GM21619 (cell line): ENCODE data around the gene ZNF135.

ENCODE experiments used
- ATAC-seq: cut with Tn5 transposase; IDR thresholded peaks from one replicate; pipeline ENCODE4 v1.9.1; 2021; ENCODE audit not compliant: unreplicated experiment

Gene ZNF135

GRCh38 chr19:58089846-58090245, 30.8 kb downstream of the ZNF135 start:
- no peak for ATAC-seq

- ATAC-seq: no peak
These were observed 32.3 kb downstream of the ZNF135 start for GRCh38 chr19:58091251-58091995.

- no peak for ATAC-seq
These were observed 34.0 kb downstream of the ZNF135 start for GRCh38 chr19:58093071-58093470.

- ATAC-seq: no peak
These were observed 36.2 kb downstream of the ZNF135 start for GRCh38 chr19:58095328-58095727.

- ATAC-seq: no peak
These were observed 37.8 kb downstream of the ZNF135 start for GRCh38 chr19:58096884-58097283.

GRCh38 chr19:58097349-58097748, 38.3 kb downstream of the ZNF135 start:
- no peak for ATAC-seq

- no peak for ATAC-seq
These were observed 38.9 kb downstream of the ZNF135 start, which contains the start of gene ZSCAN18 for GRCh38 chr19:58097781-58098681. TSS of gene ZSCAN18 (minus strand) at chr19:58098231. CDS start at chr19:58090267, 7,964 bp downstream.

- no peak for ATAC-seq
These were observed 39.6 kb downstream of the ZNF135 start for GRCh38 chr19:58098682-58098998.

GRCh38 chr19:58107778-58108545, 48.9 kb downstream of the ZNF135 start:
- no peak for ATAC-seq

- ATAC-seq: no peak
These were observed 49.4 kb downstream of the ZNF135 start for GRCh38 chr19:58108546-58108817.

GRCh38 chr19:58117841-58118575, 58.9 kb downstream of the ZNF135 start:
- ATAC-seq: no peak

- ATAC-seq: no peak
These were observed 60.1 kb downstream of the ZNF135 start for GRCh38 chr19:58118979-58119733.
